Activated T-helper 2 cell treated with anti-CD3 and anti-CD28 coated beads, Interferon-gamma antibody, Interleukin-2, Interleukin-4, amounts not matched to agents 10 μg/mL and 5 μg/mL and 100 μg/mL, durations not matched to agents 14 hours and 24 hours and 36 hours (primary cell): ENCODE results near the gene CNKSR1. TPM values are rescaled to one million over a fixed set of nuclear protein-coding genes. Genes with fewer than 3 reads are reported as not detected.

Experiments
- DNase-seq: peaks from one replicate; pipeline ENCODE4 v3.0.0; 2021; ENCODE audit warnings: low spot score
- H3K27ac Mint-ChIP-seq: one replicate; pipeline ENCODE4 v1.8.0; 2021; ENCODE audit warnings: mixed read lengths
- H3K27me3 Mint-ChIP-seq: one replicate; pipeline ENCODE4 v1.8.0; 2021; ENCODE audit warnings: low read depth, mixed read lengths
- H3K36me3 Mint-ChIP-seq: one replicate; pipeline ENCODE4 v1.8.0; 2021; ENCODE audit warnings: low read depth, mixed read lengths
- H3K4me1 Mint-ChIP-seq: one replicate; pipeline ENCODE4 v1.8.0; 2021; ENCODE audit warnings: low read depth, mixed read lengths
- H3K4me3 Mint-ChIP-seq: one replicate; pipeline ENCODE4 v1.8.0; 2021; ENCODE audit warnings: low read depth, mild to moderate bottlenecking, moderate library complexity, mixed read lengths
- H3K9me3 Mint-ChIP-seq: one replicate; pipeline ENCODE4 v1.8.0; 2021; ENCODE audit warnings: mixed read lengths
- intact Hi-C: fragments of 100-400 bp; cut with micrococcal nuclease; formaldehyde crosslinking; loops from one replicate; pipeline ENCODE4 v1.15.1; 2023
- total RNA-seq: library from RNA; stranded (reverse); gene quantifications from 2 replicates; pipeline ENCODE4 v1.2.3, GENCODE V29; 2022

Gene CNKSR1, protein sequence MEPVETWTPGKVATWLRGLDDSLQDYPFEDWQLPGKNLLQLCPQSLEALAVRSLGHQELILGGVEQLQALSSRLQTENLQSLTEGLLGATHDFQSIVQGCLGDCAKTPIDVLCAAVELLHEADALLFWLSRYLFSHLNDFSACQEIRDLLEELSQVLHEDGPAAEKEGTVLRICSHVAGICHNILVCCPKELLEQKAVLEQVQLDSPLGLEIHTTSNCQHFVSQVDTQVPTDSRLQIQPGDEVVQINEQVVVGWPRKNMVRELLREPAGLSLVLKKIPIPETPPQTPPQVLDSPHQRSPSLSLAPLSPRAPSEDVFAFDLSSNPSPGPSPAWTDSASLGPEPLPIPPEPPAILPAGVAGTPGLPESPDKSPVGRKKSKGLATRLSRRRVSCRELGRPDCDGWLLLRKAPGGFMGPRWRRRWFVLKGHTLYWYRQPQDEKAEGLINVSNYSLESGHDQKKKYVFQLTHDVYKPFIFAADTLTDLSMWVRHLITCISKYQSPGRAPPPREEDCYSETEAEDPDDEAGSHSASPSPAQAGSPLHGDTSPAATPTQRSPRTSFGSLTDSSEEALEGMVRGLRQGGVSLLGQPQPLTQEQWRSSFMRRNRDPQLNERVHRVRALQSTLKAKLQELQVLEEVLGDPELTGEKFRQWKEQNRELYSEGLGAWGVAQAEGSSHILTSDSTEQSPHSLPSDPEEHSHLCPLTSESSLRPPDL
- total RNA-seq = 3.4 TPM in 2 replicates

- no peaks in the 10 kb centered on the region for H3K36me3 Mint-ChIP-seq
- H3K27ac Mint-ChIP-seq = no peak within 1 kb of the TSS
- no peaks in the 10 kb centered on the region for H3K27me3 Mint-ChIP-seq
- peaks cover 11% of the 10 kb centered on the region for H3K4me1 Mint-ChIP-seq
- intact Hi-C loops = no loop called here
- peak within 1 kb of the TSS; percentile 70 for H3K4me3 Mint-ChIP-seq
- no peak for DNase-seq
- no peaks in the 10 kb centered on the region for H3K9me3 Mint-ChIP-seq
Measured at GRCh38 chr1:26177182-26177684, at the start of gene CNKSR1. Gene CNKSR1, plus strand, starts transcription at chr1:26177491. Its CDS starts 57 bp downstream, at chr1:26177548.

DNA sequence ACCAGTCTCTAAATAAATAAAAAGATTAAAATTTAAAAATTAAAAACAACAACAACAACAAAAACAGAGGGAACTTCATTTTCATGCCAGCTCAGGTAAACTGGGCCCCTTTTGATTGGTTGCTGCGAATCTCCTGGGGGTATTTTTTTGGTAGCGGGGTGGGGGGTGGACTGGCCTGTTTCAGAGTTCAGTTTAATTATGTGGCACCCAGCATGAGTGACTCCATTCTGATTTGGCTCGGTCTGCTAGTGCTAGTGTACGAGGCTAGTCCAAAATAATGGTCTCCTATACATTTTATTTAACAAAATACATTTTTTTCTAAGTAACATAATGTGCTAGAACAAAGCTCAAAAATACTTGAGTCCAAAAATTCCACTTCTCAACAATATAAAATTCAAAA is 47.5 kb upstream of the CNKSR1 start:
- peaks cover 3% of the 10 kb centered on the region for H3K36me3 Mint-ChIP-seq
- intact Hi-C loops = no loop called here
- no peaks in the 10 kb centered on the region for H3K27me3 Mint-ChIP-seq
- H3K27ac Mint-ChIP-seq = no peak overlapping the region
- no peak for DNase-seq
- peaks cover 8% of the 10 kb centered on the region for H3K9me3 Mint-ChIP-seq
- H3K4me1 Mint-ChIP-seq = peaks cover 40% of the 10 kb centered on the region
- no peak overlapping the region for H3K4me3 Mint-ChIP-seq

DNA sequence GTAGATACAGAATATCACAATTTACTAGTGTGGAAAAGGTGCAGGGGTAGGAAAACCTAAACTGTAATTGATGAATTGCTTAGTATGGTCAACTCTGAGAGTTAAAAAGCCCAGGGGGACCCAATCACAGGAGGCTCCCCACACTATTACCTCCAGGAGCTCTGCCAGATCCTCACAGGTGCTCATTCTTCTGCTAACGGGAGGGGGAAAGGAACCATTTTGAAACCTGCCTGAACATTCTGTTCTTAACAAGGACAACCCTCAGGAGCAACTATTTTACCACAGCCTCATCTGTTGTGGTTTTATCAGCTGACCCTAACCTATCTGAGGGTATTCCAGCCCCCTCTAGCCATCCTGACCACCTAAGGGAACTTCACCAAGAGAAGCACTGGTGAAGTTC is 46.6 kb upstream of the CNKSR1 start:
- intact Hi-C loops = no loop called here
- DNase-seq = no peak
- Mint-ChIP-seq H3K27ac (no peak overlapping the region), H3K36me3 (no peaks in the 10 kb centered on the region), H3K27me3 (no peaks in the 10 kb centered on the region), H3K4me3 (no peak overlapping the region), H3K9me3 (peaks cover 8% of the 10 kb centered on the region), H3K4me1 (peaks cover 30% of the 10 kb centered on the region)

DNA sequence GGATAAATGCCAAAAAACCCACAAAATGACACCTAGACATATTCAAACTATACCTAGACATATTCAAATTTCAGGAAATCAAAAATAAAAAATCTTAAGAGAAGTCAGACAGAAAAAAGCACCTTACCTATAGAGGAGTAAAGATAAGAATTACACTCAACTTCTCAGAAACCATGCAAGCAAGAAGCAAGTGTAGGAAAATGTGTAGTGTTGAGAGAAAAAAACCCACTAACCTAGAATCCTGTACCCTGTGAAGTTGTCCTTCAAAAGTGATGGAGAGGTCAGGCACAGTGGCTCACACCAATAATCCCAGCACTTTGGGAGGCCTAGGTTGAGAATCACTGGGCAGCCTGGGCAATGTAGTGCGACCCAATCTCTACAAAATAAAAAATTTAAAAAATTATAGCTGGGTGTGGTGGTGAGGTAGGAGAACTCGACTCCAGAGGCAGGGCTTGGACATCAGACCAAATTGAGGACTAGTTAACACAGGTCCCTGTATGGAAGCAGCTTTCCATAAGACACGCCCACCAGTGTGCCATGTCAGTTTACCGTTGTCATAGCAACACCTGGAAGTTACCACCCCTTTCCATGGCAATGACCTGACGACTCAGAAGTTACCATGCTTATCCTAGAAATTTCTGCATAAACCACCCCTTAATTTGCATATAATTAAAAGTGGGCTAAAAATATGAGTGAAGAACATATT is 45.0 kb upstream of the CNKSR1 start:
- Mint-ChIP-seq H3K4me1 (peaks cover 21% of the 10 kb centered on the region), H3K4me3 (no peak overlapping the region), H3K27me3 (no peaks in the 10 kb centered on the region), H3K27ac (no peak overlapping the region), H3K9me3 (peaks cover 8% of the 10 kb centered on the region), H3K36me3 (no peaks in the 10 kb centered on the region)
- no peak for DNase-seq
- intact Hi-C loops = no loop called here

DNA sequence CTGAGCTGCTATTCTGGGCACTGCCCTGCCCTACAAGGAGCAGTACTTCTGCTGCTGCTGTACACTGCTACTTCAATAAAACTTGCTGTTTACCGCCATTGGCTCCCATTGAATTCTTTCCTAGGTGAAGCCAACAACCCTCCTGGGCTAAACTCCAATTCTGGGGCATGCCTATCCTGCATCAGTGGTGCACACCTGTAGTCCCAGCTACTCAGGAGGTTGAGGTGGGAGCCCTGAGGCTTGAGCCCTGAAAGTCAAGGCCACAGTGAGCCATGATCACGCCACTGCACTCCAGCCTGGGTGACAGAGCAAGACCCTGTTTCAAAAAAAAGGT is 44.5 kb upstream of the CNKSR1 start:
- intact Hi-C loops = no loop called here
- H3K36me3 Mint-ChIP-seq = no peaks in the 10 kb centered on the region
- H3K4me1 Mint-ChIP-seq = peaks cover 16% of the 10 kb centered on the region
- DNase-seq = no peak
- no peak overlapping the region for H3K4me3 Mint-ChIP-seq
- H3K27me3 Mint-ChIP-seq = no peaks in the 10 kb centered on the region
- H3K9me3 Mint-ChIP-seq = peaks cover 8% of the 10 kb centered on the region
- H3K27ac Mint-ChIP-seq = no peak overlapping the region

DNA sequence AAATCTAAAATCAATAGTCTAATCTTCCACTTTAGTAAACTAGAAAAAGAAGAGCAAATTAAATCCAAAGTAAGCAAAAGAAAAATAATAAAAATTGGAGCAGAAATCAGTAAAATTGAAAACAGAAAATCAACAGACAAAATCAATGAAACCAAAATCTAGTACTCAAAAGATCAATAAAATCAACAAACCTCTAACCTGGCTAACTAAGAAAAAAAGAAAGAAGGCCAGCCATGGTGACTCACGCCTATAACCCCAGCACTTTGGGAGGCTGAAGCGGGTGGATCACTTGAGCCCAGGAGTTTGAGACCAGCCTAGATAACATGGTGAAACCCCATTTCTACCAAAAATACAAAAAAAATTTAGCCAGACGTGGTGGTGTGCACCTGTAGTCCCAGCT is 42.8 kb upstream of the CNKSR1 start:
- no peaks in the 10 kb centered on the region for H3K36me3 Mint-ChIP-seq
- intact Hi-C loops = no loop called here
- peaks cover 8% of the 10 kb centered on the region for H3K9me3 Mint-ChIP-seq
- no peak overlapping the region for H3K27ac Mint-ChIP-seq
- H3K27me3 Mint-ChIP-seq = no peaks in the 10 kb centered on the region
- H3K4me1 Mint-ChIP-seq = peaks cover 15% of the 10 kb centered on the region
- H3K4me3 Mint-ChIP-seq = no peak overlapping the region
- no peak for DNase-seq

DNA sequence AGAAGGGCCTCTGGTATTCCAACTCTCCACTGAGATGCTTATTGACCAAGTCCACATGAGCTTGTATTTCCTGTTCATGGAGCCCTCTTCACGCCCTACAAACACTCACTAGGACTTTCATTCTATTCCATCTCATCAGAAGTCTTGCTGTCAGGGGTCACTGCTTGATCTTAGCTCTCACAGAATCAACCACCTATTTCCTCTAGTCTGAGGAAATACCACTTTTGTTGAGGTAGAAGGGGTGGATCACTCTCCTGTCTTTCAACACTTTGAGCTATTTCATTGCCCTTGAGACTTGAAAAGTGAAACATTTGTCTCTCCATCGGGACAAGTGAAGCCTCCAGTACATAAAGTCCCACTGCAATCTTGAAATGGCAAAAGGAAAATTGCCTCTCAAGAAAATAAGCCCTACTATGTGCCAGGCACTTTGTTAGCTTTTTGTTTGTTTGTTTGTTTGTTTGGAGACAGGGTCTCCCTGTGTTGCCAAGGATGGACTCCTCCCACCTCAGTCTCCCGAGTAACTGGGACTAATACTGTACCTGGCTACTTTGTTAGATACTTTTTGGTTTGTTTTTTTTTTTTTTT is 38.2 kb upstream of the CNKSR1 start:
- H3K9me3 Mint-ChIP-seq = peaks cover 4% of the 10 kb centered on the region
- peaks cover 8% of the 10 kb centered on the region for H3K4me1 Mint-ChIP-seq
- no peak for DNase-seq
- intact Hi-C loops = no loop called here
- H3K36me3 Mint-ChIP-seq = no peaks in the 10 kb centered on the region
- no peak overlapping the region for H3K4me3 Mint-ChIP-seq
- no peak overlapping the region for H3K27ac Mint-ChIP-seq
- H3K27me3 Mint-ChIP-seq = peaks cover 7% of the 10 kb centered on the region

DNA sequence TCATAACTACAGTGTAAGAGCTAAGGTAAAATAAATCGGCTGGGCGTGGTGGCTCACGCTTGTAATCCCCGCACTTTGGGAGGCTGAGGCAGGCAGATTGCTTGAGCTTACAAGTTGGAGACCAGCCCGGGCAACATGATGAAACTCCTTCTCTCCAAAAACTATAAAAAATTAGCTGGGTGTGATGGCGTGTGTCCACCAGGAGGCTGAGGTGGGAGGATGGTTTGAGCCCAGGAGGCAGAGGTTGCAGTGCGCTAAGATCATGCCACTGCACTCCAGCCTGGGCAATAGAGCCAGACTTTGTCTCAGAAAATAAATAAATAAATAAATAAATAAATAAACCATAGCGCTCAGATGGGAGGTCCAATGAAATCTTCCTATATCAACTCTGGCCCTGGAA is 35.1 kb upstream of the CNKSR1 start:
- intact Hi-C loops = no loop called here
- H3K27ac Mint-ChIP-seq = no peak overlapping the region
- H3K36me3 Mint-ChIP-seq = no peaks in the 10 kb centered on the region
- DNase-seq = no peak
- H3K9me3 Mint-ChIP-seq = no peaks in the 10 kb centered on the region
- H3K4me1 Mint-ChIP-seq = peaks cover 12% of the 10 kb centered on the region
- H3K27me3 Mint-ChIP-seq = peaks cover 13% of the 10 kb centered on the region
- no peak overlapping the region for H3K4me3 Mint-ChIP-seq

DNA sequence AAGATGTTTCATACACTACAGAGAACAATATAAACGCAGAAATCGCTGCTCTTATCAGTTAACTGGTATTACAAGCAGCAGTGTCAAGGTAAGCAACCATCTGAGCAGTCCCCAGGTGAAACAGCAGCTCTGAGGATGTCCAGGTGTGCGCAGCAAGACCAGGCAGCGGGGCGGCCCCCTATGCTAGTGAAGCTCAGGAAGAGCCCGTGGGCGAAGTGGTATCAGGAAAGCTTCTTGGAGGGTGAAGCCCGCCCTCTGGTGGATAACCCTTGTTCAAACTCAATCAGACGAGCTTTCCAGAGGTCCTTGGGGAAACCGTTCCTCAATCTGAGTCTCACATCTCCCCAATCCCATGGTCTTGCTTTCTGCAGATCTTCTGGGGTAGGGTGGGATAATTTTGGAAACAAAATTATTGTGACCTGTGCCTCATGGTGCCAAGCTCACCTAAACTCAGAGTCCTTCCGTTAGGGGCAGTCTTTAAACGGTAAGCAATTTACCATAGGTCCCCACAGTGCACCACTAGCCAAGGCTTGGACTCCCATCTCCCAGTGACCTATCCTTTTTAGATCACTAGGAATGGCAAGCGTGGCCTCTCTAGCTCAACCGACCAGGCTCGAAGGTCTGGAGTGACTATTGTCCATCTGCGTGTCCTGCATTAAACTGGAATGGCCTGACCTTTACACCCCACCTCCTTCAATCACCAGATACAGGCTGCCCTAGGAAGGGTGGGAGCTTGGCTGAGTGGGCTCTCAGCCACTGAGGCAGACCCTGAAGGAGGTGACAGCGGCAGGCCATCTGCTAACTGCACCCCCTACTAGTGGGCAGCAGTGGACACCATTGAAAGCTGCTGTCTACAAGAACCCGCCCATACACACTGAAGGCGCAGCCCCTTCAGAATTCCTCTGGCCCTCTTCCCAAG is 32.0 kb upstream of the CNKSR1 start:
- Mint-ChIP-seq H3K27ac (no peak overlapping the region), H3K27me3 (peaks cover 27% of the 10 kb centered on the region), H3K4me1 (peaks cover 4% of the 10 kb centered on the region), H3K9me3 (no peaks in the 10 kb centered on the region), H3K36me3 (no peaks in the 10 kb centered on the region), H3K4me3 (no peak overlapping the region)
- intact Hi-C loops = loop anchor here (1.0 to 2.0 kb wide), 2 partner anchors 40 to 110 kb away; no protein-coding TSS in a partner anchor
- peak; percentile 66 for DNase-seq

- peaks cover 27% of the 10 kb centered on the region for H3K27me3 Mint-ChIP-seq
- H3K4me3 Mint-ChIP-seq = no peak overlapping the region
- intact Hi-C loops = loop anchor here (1.0 to 2.0 kb wide), 2 partner anchors 41 to 111 kb away; no protein-coding TSS in a partner anchor
- H3K36me3 Mint-ChIP-seq = no peaks in the 10 kb centered on the region
- H3K9me3 Mint-ChIP-seq = no peaks in the 10 kb centered on the region
- H3K27ac Mint-ChIP-seq = no peak overlapping the region
- DNase-seq = no peak
- H3K4me1 Mint-ChIP-seq = peaks cover 4% of the 10 kb centered on the region
Measured at GRCh38 chr1:26145960-26146294, 31.4 kb upstream of the CNKSR1 start.

DNA sequence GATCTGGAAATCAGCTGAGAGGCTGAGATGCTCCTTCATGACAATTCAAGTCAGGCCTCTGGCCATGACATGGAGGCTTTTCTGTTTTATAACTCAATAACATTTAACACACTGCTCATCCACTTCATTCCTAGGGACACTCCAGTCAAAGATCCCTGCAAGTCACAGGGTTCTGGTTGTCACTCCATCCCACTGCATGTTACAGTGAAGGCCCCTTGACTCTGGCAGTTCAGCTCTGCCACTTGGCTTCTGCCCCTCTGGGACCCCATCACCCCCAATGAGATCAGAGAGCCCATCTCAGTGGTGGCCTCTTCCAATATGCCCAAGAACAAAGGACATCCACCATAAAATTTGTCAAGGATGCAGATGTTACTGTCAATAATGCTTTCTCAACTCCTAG is 28.4 kb upstream of the CNKSR1 start:
- intact Hi-C loops = no loop called here
- Mint-ChIP-seq H3K27ac (no peak overlapping the region), H3K4me3 (no peak overlapping the region), H3K36me3 (no peaks in the 10 kb centered on the region), H3K27me3 (peaks cover 36% of the 10 kb centered on the region), H3K4me1 (peaks cover 4% of the 10 kb centered on the region), H3K9me3 (no peaks in the 10 kb centered on the region)
- no peak for DNase-seq
